Central memory CD8-positive, alpha-beta T cell (primary cell): Measurements from ENCODE around the gene ARHGAP26.

Experiments
- ATAC-seq: fragments of 150-1000 bp; cut with Tn5 transposase; replicated peaks from 2 replicates; pipeline ENCODE4 v1.10.0; 2022; ENCODE audit warnings: mild to moderate bottlenecking, moderate FRiP score, moderate number of reproducible peaks; ENCODE audit not compliant: poor library complexity, severe bottlenecking; ENCODE audit errors: extremely low read depth
- DNase-seq, 2 donors: peaks; one replicate each; pipeline ENCODE4 v3.0.0; 2021; ENCODE audit warnings: low spot score in 2 of 2
- H3K27ac Mint-ChIP-seq: one replicate; pipeline ENCODE4 v1.8.0; 2022; ENCODE audit warnings: low read depth, mild to moderate bottlenecking, moderate library complexity, mixed read lengths
- H3K27me3 Mint-ChIP-seq: one replicate; pipeline ENCODE4 v1.8.0; 2022; ENCODE audit warnings: mixed read lengths
- H3K36me3 Mint-ChIP-seq: one replicate; pipeline ENCODE4 v1.8.0; 2022; ENCODE audit warnings: mild to moderate bottlenecking, moderate library complexity, mixed read lengths; ENCODE audit not compliant: insufficient read depth
- H3K4me1 Mint-ChIP-seq: one replicate; pipeline ENCODE4 v1.8.0; 2022; ENCODE audit warnings: mixed read lengths
- H3K4me3 Mint-ChIP-seq: one replicate; pipeline ENCODE4 v1.8.0; 2022; ENCODE audit warnings: mild to moderate bottlenecking, moderate library complexity, mixed read lengths
- H3K9me3 Mint-ChIP-seq: one replicate; pipeline ENCODE4 v1.8.0; 2022; ENCODE audit warnings: mixed read lengths

The ARHGAP26 gene

DNA sequence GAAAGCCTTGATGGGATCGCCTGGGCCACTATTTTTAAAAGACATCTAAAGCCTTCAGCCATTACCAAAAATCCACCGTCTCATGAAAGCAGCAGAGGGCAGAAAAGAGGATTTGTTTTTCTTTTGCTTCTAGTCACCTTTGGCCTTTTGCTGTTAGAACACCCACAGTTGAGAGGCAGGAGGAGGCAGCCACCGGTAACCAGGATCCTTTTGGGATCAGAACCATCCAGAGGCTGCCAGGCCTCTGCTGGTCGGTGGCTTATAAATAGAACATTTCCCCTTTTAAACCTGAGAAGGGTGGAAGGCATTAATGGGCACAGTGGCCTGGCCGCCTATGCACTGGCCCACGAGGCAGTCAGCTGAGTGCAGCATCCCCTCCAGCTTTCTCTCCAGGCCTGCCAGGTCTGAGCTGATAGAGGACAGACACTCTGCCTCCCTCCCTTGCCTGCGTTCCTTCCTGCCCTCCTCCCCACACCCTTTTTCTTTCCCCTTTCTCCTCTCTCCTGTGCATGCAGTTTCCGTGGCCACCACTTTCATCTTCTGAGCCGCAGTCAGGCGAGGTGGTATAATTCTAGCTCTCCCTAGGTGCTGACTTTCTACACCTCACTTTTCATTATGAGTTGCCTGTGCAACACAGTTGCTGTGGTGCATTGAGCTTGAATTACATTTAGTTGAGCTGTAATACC is 253.4 kb downstream of the ARHGAP26 start:
- H3K27me3 Mint-ChIP-seq, result no peaks in the 10 kb centered on the region
- H3K9me3 Mint-ChIP-seq, result no peaks in the 10 kb centered on the region
- H3K4me3 Mint-ChIP-seq, result peak overlapping the region; percentile 4
- H3K4me1 Mint-ChIP-seq, result peaks cover 36% of the 10 kb centered on the region
- peaks cover 7% of the 10 kb centered on the region for H3K36me3 Mint-ChIP-seq
- DNase-seq (no peak), ATAC-seq (peak; percentile 75)
- H3K27ac Mint-ChIP-seq, result peak overlapping the region; percentile 54

DNA sequence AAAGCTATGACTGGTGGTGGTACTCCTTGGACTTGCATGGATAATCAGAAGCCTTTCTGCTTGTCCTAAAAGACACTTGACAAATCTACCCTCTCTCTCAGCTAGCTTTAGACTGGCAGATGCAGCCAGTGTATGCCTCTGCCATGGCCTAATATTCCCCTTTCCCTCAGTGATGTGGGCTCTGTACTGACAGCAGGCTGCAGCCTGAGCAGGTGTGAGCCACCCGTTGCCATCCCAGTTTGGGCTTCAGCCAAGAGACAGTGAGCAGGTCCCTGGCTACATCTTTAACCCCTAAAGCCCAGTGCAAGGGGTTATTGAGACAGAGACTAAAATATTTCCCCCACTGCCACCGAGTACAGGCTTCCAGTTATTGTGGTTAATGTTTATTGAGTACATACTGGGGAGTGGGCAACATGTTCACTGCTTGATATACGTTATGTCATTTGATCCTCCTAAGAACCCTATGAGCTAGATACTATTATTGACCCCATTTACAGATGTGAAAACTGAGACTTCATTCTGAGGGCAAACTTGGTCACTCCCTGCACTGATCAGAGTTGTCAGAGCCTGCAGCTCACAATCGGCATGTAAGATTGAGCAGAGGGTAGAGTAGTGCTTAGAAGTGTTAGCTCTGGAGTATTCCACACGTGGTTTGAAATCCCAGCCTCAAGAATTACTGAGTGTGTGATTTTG is 254.2 kb downstream of the ARHGAP26 start:
- H3K27me3 Mint-ChIP-seq, result no peaks in the 10 kb centered on the region
- H3K9me3 Mint-ChIP-seq, result no peaks in the 10 kb centered on the region
- peak overlapping the region; percentile 54 for H3K27ac Mint-ChIP-seq
- DNase-seq (no peak), ATAC-seq (no peak)
- H3K4me1 Mint-ChIP-seq, result peaks cover 32% of the 10 kb centered on the region
- peaks cover 6% of the 10 kb centered on the region for H3K36me3 Mint-ChIP-seq
- H3K4me3 Mint-ChIP-seq, result no peak overlapping the region

DNA sequence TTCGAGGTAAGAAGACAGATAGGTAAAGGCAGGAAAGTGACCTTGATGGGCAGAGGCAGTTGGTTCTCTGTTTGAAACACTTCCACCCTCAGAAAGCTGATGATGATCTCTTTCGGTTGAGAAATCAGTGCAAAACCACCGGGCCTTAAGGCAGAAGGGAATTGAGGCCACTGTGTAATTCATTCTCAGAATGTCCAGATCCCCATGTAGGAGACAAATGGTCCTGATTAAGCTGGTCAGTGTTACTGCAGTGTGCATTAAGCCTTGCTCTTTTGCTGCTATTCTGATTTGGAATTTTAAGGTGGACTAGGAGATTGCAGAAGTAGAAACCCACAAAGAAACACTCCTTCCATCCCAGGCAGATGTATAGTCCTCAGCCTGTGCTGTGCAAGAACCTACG is 255.2 kb downstream of the ARHGAP26 start:
- Mint-ChIP-seq H3K27ac (no peak overlapping the region), H3K27me3 (no peaks in the 10 kb centered on the region), H3K36me3 (peaks cover 5% of the 10 kb centered on the region), H3K4me3 (no peak overlapping the region), H3K9me3 (no peaks in the 10 kb centered on the region), H3K4me1 (peaks cover 41% of the 10 kb centered on the region)
- no peak for ATAC-seq
- DNase-seq, result no peak

DNA sequence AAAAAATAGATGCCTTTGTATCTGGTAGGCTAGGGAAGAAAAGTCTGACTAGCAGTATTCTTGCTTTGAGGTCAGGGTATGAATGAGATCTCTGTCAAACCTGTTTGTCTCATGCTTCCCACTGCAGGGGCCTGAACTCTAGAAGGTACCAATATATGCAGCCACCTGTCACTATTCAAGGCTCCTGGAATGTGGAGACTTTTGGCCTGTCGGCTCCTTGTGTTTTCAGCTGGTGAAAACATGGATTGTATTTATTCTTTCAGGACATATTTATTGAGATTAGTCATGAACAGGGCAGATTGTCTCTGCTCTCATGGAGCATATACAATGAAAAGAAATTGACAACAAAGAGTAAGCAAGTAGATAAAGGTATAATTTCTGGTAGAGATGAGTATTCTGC is 255.8 kb downstream of the ARHGAP26 start:
- Mint-ChIP-seq H3K27me3 (no peaks in the 10 kb centered on the region), H3K9me3 (no peaks in the 10 kb centered on the region), H3K27ac (no peak overlapping the region), H3K4me3 (no peak overlapping the region), H3K4me1 (peaks cover 47% of the 10 kb centered on the region), H3K36me3 (peaks cover 5% of the 10 kb centered on the region)
- DNase-seq (no peak), ATAC-seq (no peak)

DNA sequence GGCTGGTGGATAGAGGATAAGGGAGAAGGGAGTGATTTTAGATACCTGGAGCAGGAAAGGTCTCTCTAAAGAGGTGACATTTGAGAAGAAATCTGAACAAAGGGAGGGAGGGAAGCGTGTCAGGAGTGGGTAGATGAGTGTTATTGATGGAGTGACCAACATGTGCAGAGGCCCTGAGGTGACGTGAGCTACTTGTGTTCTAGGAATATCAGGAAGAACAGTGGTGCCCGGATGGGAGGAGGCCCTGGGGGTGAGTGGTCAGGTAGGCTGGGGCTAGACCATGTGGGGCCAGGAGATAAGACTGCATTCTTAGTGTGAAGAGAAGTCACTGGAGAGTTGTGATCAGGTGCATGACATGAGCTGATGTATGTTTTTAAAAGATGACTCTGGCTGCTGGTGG is 256.2 kb downstream of the ARHGAP26 start:
- H3K4me1 Mint-ChIP-seq, result peaks cover 51% of the 10 kb centered on the region
- H3K36me3 Mint-ChIP-seq, result peaks cover 5% of the 10 kb centered on the region
- H3K27ac Mint-ChIP-seq, result peak overlapping the region; percentile 4
- no peaks in the 10 kb centered on the region for H3K9me3 Mint-ChIP-seq
- DNase-seq, result no peak
- no peaks in the 10 kb centered on the region for H3K27me3 Mint-ChIP-seq
- no peak overlapping the region for H3K4me3 Mint-ChIP-seq
- no peak for ATAC-seq

DNA sequence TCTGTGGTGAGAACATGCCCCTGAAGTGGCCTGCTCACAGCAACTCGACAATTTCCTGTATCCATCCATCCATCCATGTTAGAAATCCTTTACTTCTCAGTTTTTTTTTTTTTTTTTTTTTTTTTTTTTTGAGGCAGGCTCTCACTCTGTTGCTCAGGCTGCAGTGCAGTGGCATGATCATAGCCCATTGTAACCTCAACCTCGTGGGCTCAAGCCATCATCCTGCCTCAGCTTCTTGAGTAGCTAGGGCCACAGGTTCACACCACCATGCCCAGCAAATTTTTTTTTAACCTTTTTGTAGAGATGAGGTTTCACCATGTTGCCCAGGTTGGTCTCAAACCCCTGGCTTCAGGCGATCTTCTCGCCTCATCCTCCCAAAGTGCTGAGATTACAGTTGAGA is 259.1 kb downstream of the ARHGAP26 start:
- DNase-seq (no peak), ATAC-seq (peak; percentile 28)
- peak overlapping the region; percentile 1 for H3K27ac Mint-ChIP-seq
- no peaks in the 10 kb centered on the region for H3K9me3 Mint-ChIP-seq
- peaks cover 36% of the 10 kb centered on the region for H3K4me1 Mint-ChIP-seq
- H3K27me3 Mint-ChIP-seq, result no peaks in the 10 kb centered on the region
- no peak overlapping the region for H3K4me3 Mint-ChIP-seq
- H3K36me3 Mint-ChIP-seq, result peaks cover 10% of the 10 kb centered on the region

DNA sequence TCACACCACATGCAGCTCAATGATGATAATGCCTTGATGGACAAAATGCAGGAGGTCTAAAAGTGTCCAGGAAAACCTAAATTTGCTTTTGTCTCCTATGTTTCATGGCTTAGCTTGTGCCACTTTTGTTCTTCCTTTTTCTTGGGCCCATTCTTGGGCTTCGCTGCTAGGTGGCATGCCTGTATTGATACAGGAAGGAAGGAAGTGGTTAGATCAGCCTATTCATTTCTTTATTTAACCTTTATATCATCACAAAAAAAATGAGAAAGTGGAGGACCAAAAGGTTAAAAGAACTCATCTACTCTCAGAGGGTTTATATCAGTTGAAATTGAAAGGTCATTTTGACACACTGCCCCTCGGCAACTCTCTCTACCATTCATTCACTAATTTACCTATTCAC is 260.2 kb downstream of the ARHGAP26 start:
- DNase-seq (no peak), ATAC-seq (peak; percentile 78)
- no peaks in the 10 kb centered on the region for H3K27me3 Mint-ChIP-seq
- H3K4me3 Mint-ChIP-seq, result peak overlapping the region; percentile 46
- peaks cover 11% of the 10 kb centered on the region for H3K36me3 Mint-ChIP-seq
- H3K27ac Mint-ChIP-seq, result peak overlapping the region; percentile 1
- no peaks in the 10 kb centered on the region for H3K9me3 Mint-ChIP-seq
- H3K4me1 Mint-ChIP-seq, result peaks cover 33% of the 10 kb centered on the region

DNA sequence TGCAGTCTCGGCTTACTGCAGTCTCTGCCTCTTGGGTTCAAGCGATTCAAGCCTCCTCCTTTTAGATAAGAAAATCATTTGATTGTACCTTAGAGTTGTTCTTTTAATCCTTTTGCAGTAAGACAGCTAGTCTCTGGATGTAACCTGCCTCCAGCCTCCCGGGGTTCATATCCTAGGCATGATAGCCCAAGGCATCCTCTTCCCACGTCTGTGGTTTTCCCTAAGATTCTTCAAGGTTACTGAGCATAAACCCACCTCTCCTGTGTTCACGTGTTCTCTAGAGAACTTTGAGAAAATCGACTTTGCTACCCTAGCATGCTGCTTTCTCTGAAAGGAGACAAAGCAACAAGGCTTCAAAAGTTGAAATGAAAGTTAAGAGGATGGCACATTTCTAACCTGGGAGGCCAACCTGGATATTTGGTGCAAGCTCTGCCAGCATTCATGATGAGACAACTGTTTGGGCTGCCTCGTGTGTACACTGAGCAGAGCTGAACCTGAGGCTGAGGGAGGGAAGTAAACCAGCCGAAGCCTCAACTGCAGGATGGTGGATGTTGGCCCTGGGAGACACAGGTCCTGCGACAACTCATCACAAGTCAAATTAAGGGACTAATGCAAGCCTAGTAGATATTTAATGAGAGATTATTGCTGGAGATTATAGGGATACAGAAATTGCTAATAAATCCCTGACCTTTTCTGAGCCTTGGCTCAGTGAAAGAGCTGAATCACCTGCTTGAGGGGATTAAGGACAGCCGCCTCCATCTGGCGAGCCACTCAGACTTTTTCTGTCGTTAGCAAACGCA is 261.8 kb downstream of the ARHGAP26 start:
- Mint-ChIP-seq H3K27ac (peak overlapping the region; percentile 1), H3K36me3 (peaks cover 12% of the 10 kb centered on the region), H3K9me3 (no peaks in the 10 kb centered on the region), H3K4me3 (no peak overlapping the region), H3K27me3 (no peaks in the 10 kb centered on the region), H3K4me1 (peaks cover 30% of the 10 kb centered on the region)
- DNase-seq (no peak), ATAC-seq (no peak)

DNA sequence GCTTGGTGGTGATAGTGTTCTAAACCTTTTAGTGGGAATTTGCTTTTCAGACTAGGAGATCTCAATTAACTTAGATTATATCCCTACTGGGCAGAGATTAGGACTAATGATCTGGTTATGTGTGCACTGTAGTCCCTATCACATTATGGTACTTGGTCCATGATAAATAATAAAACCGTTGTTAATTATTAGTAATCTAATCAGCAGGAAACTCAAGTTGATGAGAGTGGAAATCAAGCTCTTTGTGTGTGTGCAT is 262.3 kb downstream of the ARHGAP26 start:
- ATAC-seq (no peak), DNase-seq (no peak)
- H3K27ac Mint-ChIP-seq, result no peak overlapping the region
- no peaks in the 10 kb centered on the region for H3K27me3 Mint-ChIP-seq
- peaks cover 30% of the 10 kb centered on the region for H3K4me1 Mint-ChIP-seq
- H3K4me3 Mint-ChIP-seq, result no peak overlapping the region
- no peaks in the 10 kb centered on the region for H3K9me3 Mint-ChIP-seq
- peaks cover 17% of the 10 kb centered on the region for H3K36me3 Mint-ChIP-seq

DNA sequence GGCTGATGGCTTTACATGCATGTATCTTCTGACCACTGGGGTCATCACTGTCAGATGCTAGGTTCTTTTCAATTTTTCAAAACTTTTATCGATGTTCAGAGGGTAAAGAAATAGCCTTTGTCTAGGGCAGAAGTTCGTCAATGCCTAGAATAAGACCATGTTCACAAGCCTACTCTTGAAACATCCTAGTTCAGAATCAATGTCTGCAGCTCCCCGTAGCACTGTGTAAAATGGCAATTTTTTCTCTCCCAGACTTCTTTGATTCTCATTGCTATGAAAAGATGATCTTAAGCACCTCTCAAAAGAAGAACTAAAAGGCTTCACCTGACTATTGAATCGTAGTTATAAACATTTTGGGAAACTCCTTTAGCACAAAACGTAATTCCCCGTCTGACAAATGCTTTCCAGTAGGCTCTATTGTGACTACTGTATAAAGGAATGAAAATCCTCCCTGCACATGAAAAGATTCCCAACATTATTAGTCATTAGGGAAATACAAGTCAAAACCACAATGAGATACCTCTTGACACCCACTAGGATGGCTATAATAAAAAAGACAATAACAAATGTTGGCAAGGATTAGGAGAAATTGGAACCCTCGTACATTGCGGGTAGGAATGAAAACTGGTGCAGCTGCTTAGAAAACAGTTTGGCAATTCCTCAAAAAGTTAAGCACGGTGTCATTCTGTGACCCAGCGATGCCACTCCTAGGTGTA is 263.5 kb downstream of the ARHGAP26 start:
- no peaks in the 10 kb centered on the region for H3K27me3 Mint-ChIP-seq
- no peaks in the 10 kb centered on the region for H3K9me3 Mint-ChIP-seq
- H3K36me3 Mint-ChIP-seq, result peaks cover 18% of the 10 kb centered on the region
- ATAC-seq (no peak), DNase-seq (no peak)
- no peak overlapping the region for H3K27ac Mint-ChIP-seq
- no peak overlapping the region for H3K4me3 Mint-ChIP-seq
- H3K4me1 Mint-ChIP-seq, result peaks cover 30% of the 10 kb centered on the region

DNA sequence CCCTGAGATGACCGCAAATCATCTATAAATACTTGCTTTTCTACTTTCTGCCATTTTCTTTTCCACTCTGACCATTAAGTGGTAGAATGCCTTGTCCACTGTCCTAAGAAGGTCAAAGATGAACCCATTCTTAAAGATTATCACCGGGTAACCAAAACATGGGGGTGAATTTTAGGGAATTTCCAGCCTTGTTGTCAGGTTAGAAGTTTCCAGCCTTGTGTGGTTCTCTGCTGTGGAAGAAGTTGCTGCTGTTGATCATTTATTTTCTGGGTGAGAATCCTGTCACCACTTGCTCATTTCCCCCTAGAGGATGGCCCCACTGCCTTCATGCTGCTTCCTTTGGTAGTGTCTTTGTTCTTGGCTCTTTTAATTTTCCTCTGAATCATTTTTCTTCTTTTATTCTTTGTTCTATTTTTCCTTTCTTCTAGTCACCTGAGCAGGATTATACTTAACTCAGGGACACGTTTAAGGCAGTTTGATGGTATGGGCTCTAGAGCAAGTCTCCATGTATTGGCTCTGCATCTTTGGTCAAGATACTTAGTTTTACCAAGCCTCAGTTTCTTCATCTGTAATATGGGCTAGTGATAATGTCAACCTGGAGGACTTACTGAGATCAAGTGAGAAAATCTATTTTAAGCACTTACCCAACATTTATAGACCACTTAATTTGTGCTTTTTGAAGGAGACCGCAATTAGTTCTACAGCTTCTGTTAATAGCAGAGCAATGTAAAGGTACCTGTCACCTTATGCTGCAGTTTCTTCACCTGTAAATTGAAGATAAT is 266.2 kb downstream of the ARHGAP26 start:
- H3K9me3 Mint-ChIP-seq, result no peaks in the 10 kb centered on the region

DNA sequence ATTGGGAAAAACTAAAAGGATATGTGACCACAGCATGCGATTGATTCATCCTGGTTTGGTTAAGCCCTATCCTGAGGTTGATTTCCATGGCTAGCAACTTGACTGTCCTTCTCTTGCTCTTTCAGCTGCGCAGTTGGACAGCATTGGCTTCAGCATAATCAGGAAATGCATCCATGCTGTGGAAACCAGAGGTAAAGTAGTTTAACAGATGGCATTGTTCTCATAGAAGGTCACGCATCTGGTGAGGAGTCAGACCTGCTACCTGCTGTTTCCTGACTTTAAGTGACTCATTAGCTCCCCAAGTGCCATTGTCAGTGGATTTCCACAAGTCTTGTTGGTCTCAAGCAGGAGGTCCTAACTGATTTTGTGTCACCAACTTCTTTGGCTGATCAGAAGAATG is 266.9 kb downstream of the ARHGAP26 start:
- ATAC-seq, result no peak
- DNase-seq, result no peak

More for the DNA sequence above, 266.2 kb downstream of the ARHGAP26 start:
- ATAC-seq (no peak), DNase-seq (no peak)
- Mint-ChIP-seq H3K27me3 (no peaks in the 10 kb centered on the region), H3K4me1 (peaks cover 9% of the 10 kb centered on the region), H3K4me3 (no peak overlapping the region), H3K27ac (no peak overlapping the region), H3K36me3 (peaks cover 25% of the 10 kb centered on the region)

More for the DNA sequence above, 266.9 kb downstream of the ARHGAP26 start:
- H3K9me3 Mint-ChIP-seq, result no peaks in the 10 kb centered on the region
- peaks cover 28% of the 10 kb centered on the region for H3K36me3 Mint-ChIP-seq
- H3K4me3 Mint-ChIP-seq, result no peak overlapping the region
- H3K27ac Mint-ChIP-seq, result no peak overlapping the region
- no peaks in the 10 kb centered on the region for H3K27me3 Mint-ChIP-seq
- H3K4me1 Mint-ChIP-seq, result peaks cover 8% of the 10 kb centered on the region
